Trophoblast cell (in vitro differentiated cells and primary cell): ENCODE data around the gene IL1RAP.

Source experiments
- DNase-seq, 2 donors: peaks; one replicate each; pipeline ENCODE4 v3.0.0-alpha.2; 2016
- H2AFZ ChIP-seq: 2 replicates; pipeline ENCODE4 v1.6.1; 2013; ENCODE audit warnings: low read length, moderate library complexity, mild to moderate bottlenecking; ENCODE audit not compliant: insufficient read depth, poor library complexity
- H2AK5ac ChIP-seq: 2 replicates; pipeline ENCODE4 v1.6.1; 2013; ENCODE audit warnings: mild to moderate bottlenecking, low read length
- H2BK120ac ChIP-seq: 2 replicates; pipeline ENCODE4 v1.6.1; 2013; ENCODE audit warnings: low read length, mild to moderate bottlenecking, moderate library complexity; ENCODE audit not compliant: insufficient read depth, poor library complexity
- H2BK12ac ChIP-seq: 2 replicates; pipeline ENCODE4 v1.6.1; 2013; ENCODE audit warnings: mild to moderate bottlenecking, low read length, moderate library complexity
- H2BK5ac ChIP-seq: 2 replicates; pipeline ENCODE4 v1.6.1; 2013; ENCODE audit warnings: low read length, low read depth, moderate library complexity, mild to moderate bottlenecking; ENCODE audit not compliant: poor library complexity
- H3K14ac ChIP-seq: 2 replicates; pipeline ENCODE4 v1.6.1; 2013; ENCODE audit warnings: mild to moderate bottlenecking, low read length
- H3K18ac ChIP-seq: 2 replicates; pipeline ENCODE4 v1.6.1; 2013; ENCODE audit warnings: mild to moderate bottlenecking, low read length
- H3K23ac ChIP-seq: 2 replicates; pipeline ENCODE4 v1.6.1; 2013; ENCODE audit warnings: low read length
- H3K27ac ChIP-seq: 2 replicates; pipeline ENCODE4 v1.5.1; 2013; ENCODE audit warnings: low read depth, mild to moderate bottlenecking, inconsistent platforms, low read length, moderate library complexity
- H3K27me3 ChIP-seq: 2 replicates; pipeline ENCODE4 v1.6.1; 2013; ENCODE audit warnings: inconsistent platforms, mild to moderate bottlenecking, low read length, moderate library complexity; ENCODE audit not compliant: insufficient read depth
- H3K36me3 ChIP-seq, 2 experiments: 1 replicate in 1 of 2; 2 replicates in 1 of 2; pipeline ENCODE4 v1.6.1; 2013; ENCODE audit warnings: low read length in 2 of 2, mild to moderate bottlenecking in 2 of 2, moderate library complexity in 1 of 2; ENCODE audit not compliant: insufficient read depth in 2 of 2, control insufficient read depth in 1 of 2
- H3K4ac ChIP-seq: 2 replicates; pipeline ENCODE4 v1.6.1; 2013; ENCODE audit warnings: low read depth, mild to moderate bottlenecking, low read length, moderate library complexity
- H3K4me1 ChIP-seq, 2 experiments: 1 replicate in 1 of 2; 2 replicates in 1 of 2; pipeline ENCODE4 v1.6.1; 2013; ENCODE audit warnings: low read length in 2 of 2, mild to moderate bottlenecking in 2 of 2, moderate library complexity in 1 of 2; ENCODE audit not compliant: insufficient read depth in 2 of 2, control insufficient read depth in 1 of 2
- H3K4me2 ChIP-seq: 2 replicates; pipeline ENCODE4 v1.6.1; 2013; ENCODE audit warnings: inconsistent platforms, mild to moderate bottlenecking, low read length, moderate library complexity
- H3K4me3 ChIP-seq: 2 replicates; pipeline ENCODE4 v1.5.1; 2013; ENCODE audit warnings: mild to moderate bottlenecking, low read depth, low read length, inconsistent platforms
- H3K79me1 ChIP-seq: one replicate; pipeline ENCODE4 v1.6.1; 2013; ENCODE audit warnings: low read length
- H3K79me2 ChIP-seq: 2 replicates; pipeline ENCODE4 v1.6.1; 2013; ENCODE audit warnings: low read length, mild to moderate bottlenecking; ENCODE audit not compliant: control insufficient read depth, insufficient read depth, poor library complexity
- H3K9ac ChIP-seq: 2 replicates; pipeline ENCODE4 v1.6.1; 2013; ENCODE audit warnings: mild to moderate bottlenecking, low read length
- H3K9me3 ChIP-seq: 2 replicates; pipeline ENCODE4 v1.6.1; 2013; ENCODE audit warnings: low read depth, mild to moderate bottlenecking, control low read depth, inconsistent platforms, low read length; ENCODE audit not compliant: insufficient read depth
- H4K12ac ChIP-seq: 2 replicates; pipeline ENCODE4 v1.6.1; 2013; ENCODE audit warnings: low read depth, mild to moderate bottlenecking, low read length, moderate library complexity
- H4K8ac ChIP-seq: 2 replicates; pipeline ENCODE4 v1.6.1; 2013; ENCODE audit warnings: low read depth, mild to moderate bottlenecking, low read length, moderate library complexity
- H4K91ac ChIP-seq: one replicate; pipeline ENCODE4 v1.6.1; 2013; ENCODE audit warnings: low read depth, mild to moderate bottlenecking, low read length, moderate library complexity
- WGBS: extraction: QIAGEN DNeasy Blood & Tissue Kit; methylation state at CpG from one replicate; pipeline ENCODE4 v1.1.7; 2013; ENCODE audit warnings: missing lambda C conversion rate; ENCODE audit not compliant: insufficient read length, insufficient coverage; ENCODE audit errors: extremely low coverage; 5-methylcytosine and 5-hydroxymethylcytosine counted together

IL1RAP gene

DNA sequence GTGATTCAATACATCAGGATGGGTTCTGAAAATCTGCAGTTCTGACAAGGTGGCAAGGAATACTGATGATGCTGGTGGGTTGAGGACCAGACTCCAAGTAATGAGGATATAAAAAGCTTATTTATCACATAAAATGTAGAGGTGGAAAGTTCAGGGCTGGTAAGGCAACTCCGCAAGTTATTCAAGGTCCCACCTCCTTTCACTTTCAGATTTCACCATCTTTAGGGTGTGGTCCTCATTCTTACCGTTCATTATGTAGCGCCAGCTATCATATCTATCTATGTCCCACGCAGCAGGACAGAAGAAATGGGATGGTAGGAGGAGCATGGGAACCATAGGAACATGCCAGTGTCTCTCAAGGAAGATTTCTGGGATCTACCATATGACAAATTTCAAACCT lies 80.3 kb downstream of the IL1RAP start:
- WGBS, result no CpG with 5 or more reads among the region's 4 CpGs
- peak; percentile 80 to 92 for DNase-seq
- Histone ChIP-seq H2BK120ac (no peak overlapping the region), H2AK5ac (no peak overlapping the region), H3K23ac (no peak overlapping the region), H4K91ac (no peak overlapping the region), H2BK12ac (no peak overlapping the region), H3K79me1 (no peaks in the 10 kb centered on the region), H4K8ac (no peak overlapping the region), H2AFZ (no peak overlapping the region), H3K36me3 (no peaks in the 10 kb centered on the region), H3K4me2 (no peak overlapping the region), H3K27ac (no peak overlapping the region), H3K27me3 (no peaks in the 10 kb centered on the region), H3K18ac (no peak overlapping the region), H4K12ac (no peak overlapping the region), H3K79me2 (no peaks in the 10 kb centered on the region), H3K4me1 (no peaks in the 10 kb centered on the region), H3K9me3 (no peaks in the 10 kb centered on the region), H3K4ac (no peak overlapping the region), H3K4me3 (no peak overlapping the region), H3K9ac (no peak overlapping the region), H3K14ac (no peak overlapping the region), H2BK5ac (no peak overlapping the region)

DNA sequence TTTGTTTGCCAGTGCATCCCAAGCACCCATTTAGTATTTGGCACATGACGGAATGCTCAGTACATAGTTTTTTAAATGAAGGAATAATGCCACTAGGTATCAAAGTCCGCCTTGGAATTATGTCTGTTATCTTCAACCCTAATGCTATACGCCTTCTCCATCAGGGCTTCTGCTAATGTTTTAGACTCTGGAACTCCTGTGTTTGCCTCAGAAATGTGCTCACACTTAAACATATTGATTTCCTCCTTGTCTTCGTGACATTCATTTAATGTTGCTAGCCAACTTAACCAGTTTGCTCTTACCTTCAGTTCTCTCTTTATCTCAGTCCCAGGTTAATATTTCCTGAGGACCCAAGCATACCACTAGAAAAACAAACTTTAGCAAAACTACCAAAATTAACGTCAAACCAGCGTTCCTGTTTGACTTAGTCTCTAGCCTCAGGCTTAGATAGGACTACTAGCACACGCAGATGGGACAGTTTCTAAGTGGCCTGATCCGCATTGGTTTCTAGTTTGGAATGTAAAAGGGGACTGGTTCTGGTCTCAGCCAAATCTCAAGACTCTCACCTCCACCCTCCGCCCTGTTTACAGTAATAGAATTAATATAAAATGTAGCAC lies 81.4 kb downstream of the IL1RAP start:
- no peaks in the 10 kb centered on the region for H3K4me1 ChIP-seq
- no peak overlapping the region for H2AK5ac ChIP-seq
- no peak overlapping the region for H3K14ac ChIP-seq
- H3K79me2 ChIP-seq, result no peaks in the 10 kb centered on the region
- no peak overlapping the region for H2BK12ac ChIP-seq
- H3K9me3 ChIP-seq, result no peaks in the 10 kb centered on the region
- no peak overlapping the region for H2AFZ ChIP-seq
- no peak overlapping the region for H4K12ac ChIP-seq
- H3K36me3 ChIP-seq, result no peaks in the 10 kb centered on the region
- H3K4ac ChIP-seq, result no peak overlapping the region
- H3K27me3 ChIP-seq, result no peaks in the 10 kb centered on the region
- no peak overlapping the region for H3K27ac ChIP-seq
- no peak overlapping the region for H2BK5ac ChIP-seq
- H3K4me2 ChIP-seq, result no peak overlapping the region
- H3K23ac ChIP-seq, result no peak overlapping the region
- H3K18ac ChIP-seq, result no peak overlapping the region
- no CpG with 5 or more reads among the region's 9 CpGs for WGBS
- H2BK120ac ChIP-seq, result no peak overlapping the region
- H4K91ac ChIP-seq, result no peak overlapping the region
- no peak overlapping the region for H3K9ac ChIP-seq
- no peaks in the 10 kb centered on the region for H3K79me1 ChIP-seq
- H3K4me3 ChIP-seq, result no peak overlapping the region
- peak; percentile 50 to 93 for DNase-seq
- H4K8ac ChIP-seq, result no peak overlapping the region

DNA sequence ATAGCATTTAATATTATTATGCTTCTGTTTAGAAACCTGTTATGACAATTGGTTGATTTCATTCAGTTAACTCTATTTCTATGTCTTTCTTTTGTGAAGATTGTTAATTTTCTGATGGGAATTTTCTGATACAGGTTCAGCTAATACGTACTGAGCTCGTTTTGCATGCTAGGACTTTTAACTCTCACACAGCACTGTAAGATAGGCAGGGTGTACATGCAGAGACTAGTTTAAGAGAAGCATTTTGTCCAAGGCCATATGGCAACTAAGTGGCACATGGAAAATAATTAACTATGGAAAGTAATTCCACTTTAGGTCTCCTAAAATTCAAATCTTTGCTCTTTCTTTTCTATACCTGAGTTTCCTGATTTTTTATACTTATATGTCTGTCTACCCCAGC lies 81.9 kb downstream of the IL1RAP start:
- Histone ChIP-seq H4K12ac (no peak overlapping the region), H2BK120ac (no peak overlapping the region), H2BK12ac (no peak overlapping the region), H3K27me3 (no peaks in the 10 kb centered on the region), H3K27ac (no peak overlapping the region), H4K91ac (no peak overlapping the region), H2BK5ac (no peak overlapping the region), H3K9me3 (no peaks in the 10 kb centered on the region), H3K18ac (no peak overlapping the region), H3K9ac (no peak overlapping the region), H3K4me2 (no peak overlapping the region), H2AK5ac (no peak overlapping the region), H3K14ac (no peak overlapping the region), H3K23ac (no peak overlapping the region), H3K79me2 (no peaks in the 10 kb centered on the region), H3K4me1 (no peaks in the 10 kb centered on the region), H3K79me1 (no peaks in the 10 kb centered on the region), H3K4me3 (no peak overlapping the region), H4K8ac (no peak overlapping the region), H3K4ac (no peak overlapping the region), H2AFZ (no peak overlapping the region), H3K36me3 (no peaks in the 10 kb centered on the region)
- DNase-seq, result no peak
- no CpG with 5 or more reads among the region's 2 CpGs for WGBS

DNA sequence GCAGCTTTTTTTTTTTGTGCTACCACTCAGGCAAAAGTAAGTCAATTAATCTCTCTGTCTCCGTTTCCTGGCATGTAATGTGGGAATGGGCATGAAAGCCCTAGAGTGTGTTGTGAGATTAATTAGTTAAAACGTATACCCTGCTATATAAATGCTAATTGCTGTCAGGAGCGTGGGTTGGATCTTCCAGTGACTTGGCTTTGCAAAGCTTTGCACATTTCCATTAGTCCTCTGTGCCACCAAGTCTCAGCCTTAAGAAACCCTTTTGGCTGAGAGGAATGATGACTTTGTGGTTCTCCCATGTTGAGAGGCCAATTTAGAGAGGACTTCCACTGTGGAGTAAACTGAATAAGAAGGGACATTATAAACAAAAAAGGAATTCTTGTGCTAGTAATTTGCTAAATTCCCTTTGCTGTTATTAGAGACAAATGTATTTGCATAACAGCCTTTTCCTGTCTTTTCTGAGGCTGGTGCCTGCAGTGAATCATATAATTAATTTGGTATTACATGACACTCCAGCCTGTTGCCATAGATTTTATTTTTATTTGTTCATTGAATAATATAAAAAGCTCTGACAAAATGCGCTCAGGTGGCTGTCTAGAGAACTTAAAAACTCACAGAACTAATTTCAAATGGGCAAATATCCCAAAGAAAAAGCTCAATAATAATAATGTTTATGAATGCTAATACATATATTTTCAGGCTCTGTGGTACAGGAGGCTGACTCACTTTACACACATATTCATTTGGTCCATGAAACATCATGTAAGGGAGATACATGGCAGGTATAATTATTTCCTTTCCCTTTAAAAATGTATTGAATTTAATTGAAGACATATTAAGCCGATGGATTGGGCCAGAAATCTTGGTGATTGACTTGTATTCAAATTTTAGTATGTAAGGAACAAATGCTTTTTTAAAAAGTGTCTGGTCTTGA lies 82.7 kb downstream of the IL1RAP start:
- H3K14ac ChIP-seq, result no peak overlapping the region
- no peak overlapping the region for H3K4ac ChIP-seq
- H3K79me2 ChIP-seq, result no peaks in the 10 kb centered on the region
- DNase-seq, result peak in 1 of 2 donors; percentile 28
- H4K8ac ChIP-seq, result no peak overlapping the region
- no peak overlapping the region for H2AFZ ChIP-seq
- no peak overlapping the region for H3K23ac ChIP-seq
- no peak overlapping the region for H3K9ac ChIP-seq
- H3K27ac ChIP-seq, result no peak overlapping the region
- H3K4me2 ChIP-seq, result no peak overlapping the region
- no peak overlapping the region for H2BK5ac ChIP-seq
- no peak overlapping the region for H2AK5ac ChIP-seq
- H3K36me3 ChIP-seq, result no peaks in the 10 kb centered on the region
- no peaks in the 10 kb centered on the region for H3K9me3 ChIP-seq
- no peak overlapping the region for H3K18ac ChIP-seq
- no peak overlapping the region for H3K4me3 ChIP-seq
- H3K79me1 ChIP-seq, result no peaks in the 10 kb centered on the region
- no peak overlapping the region for H4K91ac ChIP-seq
- H4K12ac ChIP-seq, result no peak overlapping the region
- no peaks in the 10 kb centered on the region for H3K27me3 ChIP-seq
- no peak overlapping the region for H2BK12ac ChIP-seq
- no CpG with 5 or more reads among the region's 5 CpGs for WGBS
- H2BK120ac ChIP-seq, result no peak overlapping the region
- no peaks in the 10 kb centered on the region for H3K4me1 ChIP-seq
